Measurements from ENCODE around the gene RDH5. TPM values are rescaled to one million over a fixed set of nuclear protein-coding genes. Genes with fewer than 3 reads are reported as not detected.

RDH5 gene
- total RNA-seq, 1 experiment from 2014 or later: 6.2 TPM

- peaks cover 32 to 54% of the 10 kb centered on the region in 2 experiments for H3K4me1 ChIP-seq (ENCODE audit: control insufficient read depth in 1 of 2, insufficient read depth in 2 of 2, low read length in 2 of 2)
- H3K9ac ChIP-seq (ENCODE audit: low read length): peak overlapping the region; percentile 72
- H2AFZ ChIP-seq (ENCODE audit: low read depth, low read length, poor library complexity, severe bottlenecking): no peak overlapping the region
- peaks cover 14% of the 10 kb centered on the region for H3K79me2 ChIP-seq (ENCODE audit: insufficient read depth, low read length)
- no peaks in the 10 kb centered on the region for H4K20me1 ChIP-seq (ENCODE audit: insufficient read depth)
- no TSS peak for BruUV-seq (replicated peaks)
- POLR2A ChIA-PET: interaction anchor here (1.2 kb wide), 1 partner anchor 13 kb away, joined by 4 read pairs; the partner anchor contains the start of gene CD63
- ATAC-seq (peak; percentile 34), DNase-seq (ENCODE audit: low read depth, low spot score) (no peak)
- TF ChIP-seq EZH2 (IDR thresholded peaks at IDR 0.05) (no peak), TCF7L2 (IDR thresholded peaks at IDR 0.05; ENCODE audit: borderline replicate concordance, extremely low read depth, insufficient read depth, insufficient read length) (no peak), REST (IDR thresholded peaks at IDR 0.05; ENCODE audit: low read depth) (no peak), EZH2phosphoT487 (IDR thresholded peaks at IDR 0.05; ENCODE audit: borderline replicate concordance) (no peak), SP1 (IDR thresholded peaks at IDR 0.05; ENCODE audit: low read depth) (no peak)
- H3K9me3 ChIP-seq (ENCODE audit: control insufficient read depth in 1 of 2, insufficient read depth in 1 of 2, low read depth in 1 of 2, low read length in 2 of 2): no peaks in the 10 kb centered on the region
- peak overlapping the region; percentile 84 for H3K27ac ChIP-seq (ENCODE audit: low read depth, low read length)
- no peaks in the 10 kb centered on the region for H3K9me2 ChIP-seq (ENCODE audit: insufficient read depth)
- intact Hi-C loops (cut with micrococcal nuclease): loop anchor here (1.0 kb wide), 1 partner anchor 35 kb away; a partner anchor contains a TSS
- H3K4me2 ChIP-seq (ENCODE audit: low read length): peak overlapping the region; percentile 93
- H3K4me3 ChIP-seq (replicated peaks in 1 of 2; ENCODE audit: low read depth in 1 of 2, low read length in 2 of 2): peak overlapping the region; percentile 75 to 94
- CTCF ChIA-PET: interaction anchor here (1.2 kb wide), 1 partner anchor 60 kb away, joined by 3 read pairs; no protein-coding TSS in a partner anchor
- H3K27me3 ChIP-seq (ENCODE audit: insufficient read depth, low read length): peaks cover 11% of the 10 kb centered on the region; the same call in 1 of the 2 replicates
- no peaks in the 10 kb centered on the region for H3K36me3 ChIP-seq (ENCODE audit: control insufficient read depth in 1 of 2, insufficient read depth in 2 of 2, low read length in 2 of 2)
- RAD21 ChIA-PET (ENCODE audit: low non-redundant PET in 1 of 2, low total read pairs in 2 of 2, uncharacterized antibody in 2 of 2, unreplicated experiment in 2 of 2): interaction anchor here in 1 of 2 experiments (0.9 kb wide), 1 partner anchor 9 kb away, joined by 4 read pairs; the partner anchor contains the start of gene ITGA7
Observed at GRCh38 chr12:55716582-55716957, 3.6 kb upstream of the RDH5 start.
